GM21529 (cell line): ENCODE results near the gene NOM1.

Source experiments
- ATAC-seq: cut with Tn5 transposase; IDR thresholded peaks from one replicate; pipeline ENCODE4 v1.9.1; 2021; ENCODE audit not compliant: unreplicated experiment

The NOM1 gene

DNA sequence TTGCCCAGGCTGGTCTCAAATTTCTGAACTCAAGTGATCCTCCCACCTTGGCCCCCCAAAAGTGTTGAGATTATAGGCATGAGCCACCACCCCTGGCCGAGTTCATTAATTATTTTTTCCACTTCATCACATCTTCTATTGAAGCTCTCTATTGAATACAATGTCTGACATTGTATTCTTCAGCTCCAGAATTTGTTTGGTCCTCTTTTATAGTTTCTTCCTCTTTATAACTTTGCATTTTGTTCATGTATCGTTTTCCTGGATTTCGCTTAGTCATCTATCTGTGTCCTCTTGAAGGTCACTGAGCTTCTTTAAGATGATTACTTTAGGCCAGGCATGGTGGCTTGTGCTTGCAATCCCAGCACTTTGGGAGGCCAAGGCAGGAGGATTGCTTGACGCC lies 30.2 kb downstream of the NOM1 start:
- no peak for ATAC-seq

GRCh38 chr7:156984174-156984891 lies 34.8 kb downstream of the NOM1 start:
- no peak for ATAC-seq

DNA sequence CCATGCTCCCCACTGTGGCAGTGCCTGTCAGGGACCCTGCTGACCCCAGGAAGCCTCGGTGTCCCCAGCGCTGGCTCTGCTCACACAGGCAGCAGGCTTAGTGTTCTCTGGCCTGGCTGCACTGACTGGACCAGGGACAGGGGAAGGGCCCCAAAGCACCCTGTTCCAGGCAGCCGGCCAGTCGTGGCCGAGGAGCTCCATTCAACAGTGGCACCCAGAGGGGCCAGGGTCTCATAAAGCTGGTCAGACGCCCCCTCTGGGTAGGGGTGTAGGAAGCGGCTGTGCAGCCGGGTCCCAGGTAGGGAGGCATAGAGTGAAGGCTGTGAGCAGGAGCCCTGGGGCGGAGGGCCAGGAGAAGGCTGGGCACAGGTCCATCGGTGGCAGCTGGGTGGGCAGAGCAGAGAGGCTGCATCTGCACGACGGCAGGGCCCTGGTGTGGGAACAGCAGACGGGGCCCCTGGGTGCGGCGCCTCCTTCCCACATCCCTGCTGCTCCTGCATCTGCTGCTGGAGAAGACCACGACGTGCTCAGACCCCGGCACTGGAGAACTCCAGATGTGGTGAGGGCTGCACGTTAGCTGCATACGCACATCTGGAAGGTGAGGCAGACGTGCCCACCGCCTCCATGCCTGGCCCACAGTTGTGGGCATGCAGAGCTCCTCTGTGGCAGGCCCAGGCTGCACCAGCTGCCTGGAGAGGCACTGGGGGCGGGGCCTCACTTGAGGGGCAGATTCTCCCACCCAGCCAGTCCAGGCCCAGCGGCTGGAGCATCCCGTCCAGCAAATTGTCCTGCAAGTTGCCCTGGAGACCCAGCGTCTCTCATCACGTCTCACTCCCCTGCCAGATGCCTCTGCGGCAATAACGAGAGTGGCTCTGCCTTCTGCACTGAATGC lies 35.8 kb downstream of the NOM1 start:
- no peak for ATAC-seq

- no peak for ATAC-seq
These were observed 36.9 kb downstream of the NOM1 start for GRCh38 chr7:156986378-156986777.

DNA sequence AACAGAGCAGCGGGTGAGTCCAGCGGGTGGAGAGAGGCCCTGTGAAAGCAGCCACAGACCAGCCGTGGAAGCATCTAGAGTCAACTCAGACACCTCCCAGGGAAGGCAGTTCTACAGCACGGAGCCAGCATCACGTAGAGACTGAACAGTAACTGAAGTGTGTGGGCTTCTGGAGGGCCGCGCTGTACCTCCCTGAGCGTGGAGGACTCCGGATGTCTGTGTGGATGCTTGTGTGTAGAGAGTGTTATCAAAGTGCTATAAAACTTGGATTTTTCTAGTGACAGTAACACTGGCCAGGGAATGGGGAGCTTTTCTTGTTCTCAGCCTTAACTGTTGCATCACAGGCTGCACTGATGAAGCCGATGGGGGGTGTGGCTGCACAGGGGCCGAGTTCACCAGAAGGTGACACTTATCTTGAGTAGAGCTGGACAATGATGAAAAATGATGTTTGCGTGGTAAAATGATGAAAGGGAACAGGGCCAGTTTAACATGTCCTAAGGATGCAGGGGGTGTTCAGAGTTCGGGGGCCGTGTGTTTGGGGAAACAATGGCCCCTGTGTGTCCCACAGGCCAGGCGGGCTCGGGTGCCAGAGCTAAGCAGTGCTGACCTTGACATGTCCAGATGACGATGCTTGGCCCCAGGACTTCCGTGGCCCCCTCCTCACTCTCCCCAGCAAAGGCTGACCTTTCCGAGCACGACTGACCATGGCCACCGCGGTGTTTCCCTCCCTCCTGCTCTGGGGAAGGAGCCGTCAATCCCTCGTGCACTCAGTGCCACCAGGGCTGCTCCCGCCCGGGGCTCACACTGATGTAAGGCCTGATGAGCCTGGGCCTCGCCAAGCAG lies 39.1 kb downstream of the NOM1 start:
- no peak for ATAC-seq

- no peak for ATAC-seq
These were observed 40.4 kb downstream of the NOM1 start for GRCh38 chr7:156989766-156990535.

GRCh38 chr7:156993021-156993924 lies 43.8 kb downstream of the NOM1 start:
- no peak for ATAC-seq

- ATAC-seq = no peak
These were observed 44.4 kb downstream of the NOM1 start for GRCh38 chr7:156993925-156994235.

DNA sequence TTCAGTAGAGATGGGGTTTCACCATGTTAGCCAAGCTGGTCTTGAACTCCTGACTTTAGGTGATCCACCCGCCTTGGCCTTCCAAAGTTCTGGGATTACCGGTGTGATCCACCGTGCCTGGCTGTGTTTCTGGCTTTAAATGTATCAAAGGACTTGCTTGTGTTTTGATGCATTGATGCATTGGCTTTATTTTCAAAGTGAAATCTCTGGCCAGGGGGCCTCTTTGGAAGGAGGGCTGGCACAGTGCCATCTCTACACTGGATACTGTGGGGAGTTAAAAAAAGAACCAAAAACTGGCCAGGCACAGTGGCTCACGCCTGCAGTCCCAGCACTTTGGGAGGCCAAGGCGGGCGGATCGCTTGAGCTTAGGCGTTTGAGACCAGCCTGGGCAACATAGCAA lies 44.9 kb downstream of the NOM1 start:
- no peak for ATAC-seq

DNA sequence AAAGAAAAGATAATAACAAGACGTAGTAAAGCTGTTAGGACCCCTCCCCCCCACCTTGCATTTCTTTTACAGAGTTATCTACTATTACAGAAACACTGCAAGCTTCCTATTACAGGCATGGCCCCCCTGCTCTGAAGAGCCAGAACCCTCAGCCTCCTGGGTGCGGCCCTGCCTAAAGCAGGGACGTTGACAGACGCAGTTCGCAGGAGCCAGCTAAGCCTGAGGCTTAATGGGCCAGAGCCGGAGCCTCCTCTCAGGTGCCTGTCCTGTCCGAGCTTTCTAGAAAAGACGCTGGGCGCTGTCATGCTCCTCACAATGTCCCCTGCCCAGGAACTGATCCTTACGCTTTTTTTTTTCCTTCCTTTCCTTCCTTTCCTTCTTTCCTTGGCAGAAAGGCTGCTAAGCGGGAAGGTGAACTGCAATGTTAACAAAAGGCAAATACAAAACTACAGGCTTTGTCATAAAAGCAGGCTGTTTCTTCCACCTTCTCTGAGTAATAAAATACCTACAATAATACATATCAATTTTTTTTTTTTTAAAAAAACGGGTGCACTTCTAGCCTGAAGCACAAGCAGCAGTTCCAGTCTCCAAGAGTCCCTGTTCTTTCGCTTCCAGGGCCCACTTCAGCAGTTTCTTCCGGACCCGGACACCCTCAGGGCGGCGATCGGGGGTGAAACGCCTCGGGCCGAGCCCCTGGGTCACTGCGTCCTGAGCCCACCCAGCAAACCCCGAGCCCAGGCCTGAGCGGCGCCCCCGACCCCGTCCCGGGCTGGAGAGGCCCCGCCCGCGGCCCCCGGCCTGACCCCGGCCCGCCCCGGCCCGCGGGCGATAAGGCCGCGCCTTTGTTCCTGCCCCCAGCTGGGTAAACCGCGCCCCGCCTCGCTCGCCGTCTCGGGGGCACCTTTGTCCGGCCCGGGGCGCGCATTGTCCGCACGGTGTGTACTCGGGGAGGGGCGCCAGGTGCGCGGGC lies 49.8 kb downstream of the NOM1 start:
- no peak for ATAC-seq

GRCh38 chr7:156999958-157000726 lies 50.6 kb downstream of the NOM1 start:
- ATAC-seq = no peak

GRCh38 chr7:157000741-157001653 lies 51.5 kb downstream of the NOM1 start:
- ATAC-seq = no peak

- ATAC-seq = no peak
These were observed 52.7 kb downstream of the NOM1 start for GRCh38 chr7:157001920-157002818.

DNA sequence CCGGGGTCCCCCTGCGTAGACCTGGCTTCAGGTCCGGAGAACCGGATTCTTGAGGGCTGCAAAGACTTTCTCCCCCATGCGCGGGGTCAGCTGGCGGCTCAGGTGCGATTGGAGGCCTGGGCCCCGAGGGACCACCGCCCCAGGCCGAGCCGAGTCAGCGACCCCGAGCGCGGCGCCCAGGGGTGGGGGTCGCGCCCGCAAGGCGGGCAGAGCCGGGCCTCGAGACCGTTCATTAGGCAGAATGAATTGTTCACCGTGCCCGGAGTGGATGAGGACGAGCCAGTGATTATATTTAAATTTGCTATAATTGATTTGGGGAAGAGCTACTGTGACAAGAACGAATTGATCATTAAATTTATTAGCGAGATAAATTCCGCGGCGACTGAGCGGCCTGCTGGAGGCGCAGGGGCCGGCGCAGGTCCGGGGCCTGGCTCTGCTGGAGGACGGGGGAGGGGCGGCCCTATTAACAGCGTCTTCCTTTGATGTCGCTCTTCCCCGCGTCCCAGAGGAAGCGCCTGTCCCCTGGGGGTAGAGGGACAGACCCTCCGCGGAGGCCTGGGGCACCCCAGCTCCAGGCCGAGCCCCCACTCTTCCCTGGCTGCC lies 53.4 kb downstream of the NOM1 start:
- ATAC-seq = no peak

DNA sequence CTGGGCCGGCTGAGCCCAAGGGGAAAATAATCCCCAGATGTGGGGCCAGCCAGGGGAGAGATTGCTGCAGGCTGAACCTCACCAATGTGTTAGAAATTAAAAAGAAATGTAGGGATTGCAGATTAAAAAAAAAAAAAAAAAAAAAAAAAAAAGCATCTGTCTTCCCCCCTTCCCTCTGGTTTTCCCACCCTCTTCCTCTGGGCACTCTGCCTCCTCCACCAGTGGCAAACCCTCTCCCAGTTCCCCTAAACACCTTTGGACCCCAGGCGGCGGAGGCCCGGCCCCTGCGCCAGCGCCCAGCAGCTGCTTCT lies 53.9 kb downstream of the NOM1 start:
- no peak for ATAC-seq
